A673 (cell line): Measurements from ENCODE around the gene DOK4. TPM values are rescaled to one million over a fixed set of nuclear protein-coding genes. Genes with fewer than 3 reads are reported as not detected.

Experiments
- BruUV-seq: library from RNA; stranded (reverse); fragments of 400-500 nt; replicated peaks from 2 replicates; lab custom pipeline; 2021; lab: Mats Ljungman, UMichigan
- CTCF ChIA-PET: fragments of 300-600 bp; sonication (Branson Sonifier 250); formaldehyde crosslinking; loops from one replicate; lab custom pipeline; 2022; ENCODE audit warnings: antibody characterized with exemption; lab: Charles Lee
- POLR2A ChIA-PET: fragments of 300-600 bp; sonication (Branson Sonifier 250); formaldehyde crosslinking; loops from one replicate; lab custom pipeline; 2022; ENCODE audit warnings: antibody characterized with exemption; ENCODE audit not compliant: low non-redundant PET; lab: Charles Lee
- DNase-seq: peaks from one replicate; pipeline ENCODE4 v3.0.0-alpha.2; 2015; ENCODE audit warnings: low spot score
- H3K27ac ChIP-seq: fragments of 200-600 bp; sonication (generic); 2 replicates; pipeline ENCODE4 v1.5.1; 2016; ENCODE audit warnings: mixed run types, low read depth, mild to moderate bottlenecking, mixed read lengths, antibody characterized with exemption, low read length; ENCODE audit not compliant: poor library complexity, severe bottlenecking
- H3K27me3 ChIP-seq: fragments of 200-600 bp; sonication (generic); replicated peaks from 2 replicates; pipeline ENCODE4 v1.6.1; 2017; ENCODE audit warnings: mixed run types, low read depth, mild to moderate bottlenecking, mixed read lengths, antibody characterized with exemption, low read length; ENCODE audit not compliant: insufficient read depth, poor library complexity
- H3K36me3 ChIP-seq: fragments of 200-600 bp; sonication (generic); 2 replicates; pipeline ENCODE4 v1.6.1; 2016; ENCODE audit warnings: mixed run types, mild to moderate bottlenecking, mixed read lengths, antibody characterized with exemption, low read length; ENCODE audit not compliant: insufficient read depth, poor library complexity, severe bottlenecking
- H3K4me1 ChIP-seq: fragments of 200-600 bp; sonication (generic); 2 replicates; pipeline ENCODE4 v1.6.1; 2017; ENCODE audit warnings: mixed run types, mild to moderate bottlenecking, mixed read lengths, antibody characterized with exemption, low read length; ENCODE audit not compliant: insufficient read depth, poor library complexity, severe bottlenecking
- H3K4me3 ChIP-seq: fragments of 200-600 bp; sonication (generic); 2 replicates; pipeline ENCODE4 v1.5.1; 2016; ENCODE audit warnings: low read depth, mixed run types, mild to moderate bottlenecking, mixed read lengths, low read length; ENCODE audit not compliant: poor library complexity, severe bottlenecking
- H3K9me3 ChIP-seq: fragments of 200-600 bp; sonication (generic); 2 replicates; pipeline ENCODE4 v1.6.1; 2016; ENCODE audit warnings: mixed run types, low read depth, mild to moderate bottlenecking, mixed read lengths, antibody characterized with exemption, low read length; ENCODE audit not compliant: poor library complexity, severe bottlenecking
- EZH2 ChIP-seq: fragments of 200-600 bp; sonication (generic); IDR thresholded peaks from 2 replicates; pipeline ENCODE4 v1.6.1; 2017; ENCODE audit warnings: borderline replicate concordance, low read depth, mild to moderate bottlenecking, mixed read lengths, antibody characterized with exemption, low read length; ENCODE audit not compliant: poor library complexity, severe bottlenecking
- intact Hi-C: fragments of 100-400 bp; cut with micrococcal nuclease; formaldehyde crosslinking; loops from one replicate; pipeline ENCODE4 v1.10.0; 2022; ENCODE audit not compliant: unreplicated experiment
- total RNA-seq: library from RNA; stranded (reverse); gene quantifications from 2 replicates; pipeline ENCODE4 v1.2.3, GENCODE V29; 2021
- TF ChIP-seq, protein P1 (sequence below): fragments of 300-800, 200-600 bp; sonication (generic); conservative IDR thresholded peaks from 2 replicates; pipeline ENCODE4 v1.5.1; 2017; ENCODE audit warnings: low read depth, mild to moderate bottlenecking, antibody characterized with exemption, low read length, moderate library complexity, mixed read lengths

Gene DOK4
- total RNA-seq, 1 experiment from 2014 or later = 14.3 TPM

DNA sequence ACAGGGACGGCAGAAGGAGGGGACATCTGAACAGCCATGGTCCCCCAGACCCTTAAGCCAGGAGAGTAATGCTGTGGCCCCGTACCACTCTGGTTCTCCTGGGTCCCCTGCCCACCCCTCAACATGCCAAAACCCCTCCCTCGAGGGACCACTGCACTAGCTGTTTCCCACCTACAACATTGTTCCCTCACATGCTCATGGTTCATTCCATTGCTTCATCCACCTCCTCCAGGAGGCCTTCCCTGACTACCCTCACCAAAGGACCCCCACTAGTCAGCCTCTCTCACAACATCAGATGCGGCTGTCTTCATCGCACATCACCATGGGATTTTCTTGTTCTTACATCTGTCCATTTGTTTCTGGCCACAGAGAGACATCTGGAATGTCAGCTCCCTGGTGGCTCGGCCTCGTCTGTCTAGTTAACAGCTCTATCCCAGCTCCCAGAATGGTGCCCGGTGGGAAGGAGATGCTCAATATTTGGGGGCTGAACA lies 1.7 kb downstream of the DOK4 start:
- Histone ChIP-seq H3K36me3 (no peaks in the 10 kb centered on the region), H3K27me3 (no peaks in the 10 kb centered on the region), H3K9me3 (no peaks in the 10 kb centered on the region), H3K27ac (no peak overlapping the region), H3K4me3 (no peak overlapping the region), H3K4me1 (peaks cover 8% of the 10 kb centered on the region)
- POLR2A ChIA-PET = no interaction called here
- CTCF ChIA-PET = no interaction called here
- BruUV-seq = no TSS peak
- intact Hi-C loops = no loop called here
- no peak for DNase-seq
- no peak for TF ChIP-seq EZH2
- TF ChIP-seq, protein P1, sequence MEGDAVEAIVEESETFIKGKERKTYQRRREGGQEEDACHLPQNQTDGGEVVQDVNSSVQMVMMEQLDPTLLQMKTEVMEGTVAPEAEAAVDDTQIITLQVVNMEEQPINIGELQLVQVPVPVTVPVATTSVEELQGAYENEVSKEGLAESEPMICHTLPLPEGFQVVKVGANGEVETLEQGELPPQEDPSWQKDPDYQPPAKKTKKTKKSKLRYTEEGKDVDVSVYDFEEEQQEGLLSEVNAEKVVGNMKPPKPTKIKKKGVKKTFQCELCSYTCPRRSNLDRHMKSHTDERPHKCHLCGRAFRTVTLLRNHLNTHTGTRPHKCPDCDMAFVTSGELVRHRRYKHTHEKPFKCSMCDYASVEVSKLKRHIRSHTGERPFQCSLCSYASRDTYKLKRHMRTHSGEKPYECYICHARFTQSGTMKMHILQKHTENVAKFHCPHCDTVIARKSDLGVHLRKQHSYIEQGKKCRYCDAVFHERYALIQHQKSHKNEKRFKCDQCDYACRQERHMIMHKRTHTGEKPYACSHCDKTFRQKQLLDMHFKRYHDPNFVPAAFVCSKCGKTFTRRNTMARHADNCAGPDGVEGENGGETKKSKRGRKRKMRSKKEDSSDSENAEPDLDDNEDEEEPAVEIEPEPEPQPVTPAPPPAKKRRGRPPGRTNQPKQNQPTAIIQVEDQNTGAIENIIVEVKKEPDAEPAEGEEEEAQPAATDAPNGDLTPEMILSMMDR = no peak

DNA sequence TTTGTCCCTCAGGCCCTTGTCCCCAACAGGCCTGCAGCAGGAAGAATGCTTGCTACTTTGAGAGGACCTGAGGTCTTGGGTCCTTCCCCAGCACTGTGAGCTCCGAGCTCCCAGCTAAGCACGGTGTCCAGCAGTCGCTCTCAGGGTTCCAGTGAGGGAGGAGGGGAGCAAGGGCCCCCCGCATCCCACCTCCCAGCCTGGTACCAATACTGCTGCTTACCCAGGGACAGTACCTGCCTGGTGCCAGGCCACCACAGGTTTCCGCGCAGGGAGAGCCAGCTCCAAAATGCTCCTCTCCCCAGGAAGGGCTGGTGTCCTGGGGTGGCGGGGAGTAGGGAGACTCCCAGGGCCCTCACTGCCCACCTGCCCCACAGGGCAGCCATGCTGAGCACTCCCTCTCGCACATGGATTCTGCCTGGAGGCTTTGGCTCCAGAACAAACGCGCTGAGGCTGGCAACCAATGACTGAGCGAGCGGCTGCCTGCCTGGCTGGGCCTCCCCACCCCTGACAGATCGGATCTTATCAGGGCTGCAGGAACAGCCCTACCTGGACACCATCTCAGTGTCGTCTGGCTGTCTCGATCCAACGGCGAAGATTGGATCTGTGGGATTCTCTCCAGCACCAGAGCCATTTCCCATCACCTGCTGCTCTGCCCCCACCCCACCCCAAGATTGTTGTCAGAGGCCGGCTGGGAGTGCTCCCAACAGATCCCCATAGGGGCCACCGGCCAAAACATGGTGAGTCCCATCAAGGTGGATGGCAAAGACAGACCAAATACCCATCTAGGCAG lies 2.4 kb downstream of the DOK4 start:
- H3K4me1 ChIP-seq = peaks cover 15% of the 10 kb centered on the region
- H3K4me3 ChIP-seq = no peak overlapping the region
- no peak for DNase-seq
- intact Hi-C loops = no loop called here
- H3K36me3 ChIP-seq = no peaks in the 10 kb centered on the region
- ChIA-PET POLR2A (no interaction called here), CTCF (no interaction called here)
- no peaks in the 10 kb centered on the region for H3K9me3 ChIP-seq
- TF ChIP-seq, protein P1 = no peak
- TF ChIP-seq EZH2 = no peak
- no TSS peak for BruUV-seq
- no peak overlapping the region for H3K27ac ChIP-seq
- H3K27me3 ChIP-seq = no peaks in the 10 kb centered on the region

DNA sequence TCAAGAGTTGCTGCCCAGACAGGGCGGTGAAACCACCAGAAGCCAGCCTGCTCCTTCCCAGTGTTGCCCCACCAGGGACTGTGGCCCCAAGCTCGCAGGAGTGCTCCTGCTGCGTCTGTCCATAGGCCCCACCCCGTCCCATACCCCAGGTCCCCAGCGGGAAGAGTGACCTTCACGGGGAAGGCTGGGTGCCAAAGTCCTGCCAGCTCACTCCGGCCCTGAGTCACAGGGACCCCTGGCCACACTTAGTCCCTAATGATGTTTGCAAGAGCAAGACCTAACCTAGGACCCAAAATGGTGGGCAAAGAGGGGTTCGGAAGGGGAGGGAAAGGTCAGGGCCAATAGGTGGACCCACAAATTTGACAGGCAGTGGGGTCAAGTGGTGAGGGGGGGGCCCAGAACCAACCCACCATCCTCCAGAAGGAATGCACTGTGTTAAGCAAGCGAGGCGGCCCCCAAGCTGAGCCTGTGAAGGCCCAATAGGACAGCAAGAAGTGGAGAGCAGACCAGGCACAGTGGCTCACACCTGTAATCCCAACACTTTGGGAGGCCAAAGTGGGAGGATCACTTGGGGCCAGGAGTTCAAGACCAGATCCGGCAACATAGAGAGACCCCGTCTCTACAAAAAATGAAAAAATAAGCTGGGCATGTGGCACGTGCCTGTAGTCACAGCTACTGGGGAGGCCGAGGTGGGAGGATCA lies 3.3 kb downstream of the DOK4 start:
- Histone ChIP-seq H3K27ac (no peak overlapping the region), H3K4me1 (peaks cover 15% of the 10 kb centered on the region), H3K9me3 (no peaks in the 10 kb centered on the region), H3K27me3 (no peaks in the 10 kb centered on the region), H3K4me3 (no peak overlapping the region), H3K36me3 (no peaks in the 10 kb centered on the region)
- intact Hi-C loops = no loop called here
- DNase-seq = no peak
- ChIA-PET POLR2A (no interaction called here), CTCF (no interaction called here)
- BruUV-seq = no TSS peak
- TF ChIP-seq, protein P1 = no peak
- no peak for TF ChIP-seq EZH2
